ENCODE results near the gene EMILIN1.

EMILIN1 gene

GRCh38 chr2:27049422-27050280, 28.8 kb upstream of the EMILIN1 start:
- peak overlapping the region; percentile 63 for H3K4me3 ChIP-seq (replicated peaks; ENCODE audit: low read depth, low read length)
- no peak for DNase-seq (ENCODE audit: extremely low read depth, low read depth)
- TF ChIP-seq CTCF (IDR thresholded peaks at IDR 0.05; ENCODE audit: low read depth, low read length, missing control alignments), result no peak

- DNase-seq (ENCODE audit: extremely low read depth, low read depth), result peak; percentile 91
- peak overlapping the region; percentile 87 for H3K4me3 ChIP-seq (replicated peaks; ENCODE audit: low read depth, low read length)
- TF ChIP-seq CTCF (IDR thresholded peaks at IDR 0.05; ENCODE audit: low read depth, low read length, missing control alignments), result peak; percentile 33
Observed at GRCh38 chr2:27050281-27050995, 28.0 kb upstream of the EMILIN1 start.

GRCh38 chr2:27050996-27051901, 27.2 kb upstream of the EMILIN1 start, which contains the start of gene AGBL5:
AGBL5 (plus strand) TSS chr2:27051668; CDS start chr2:27052959, 1,291 bp downstream.
- H3K4me3 ChIP-seq (replicated peaks; ENCODE audit: low read depth, low read length), result peak within 1 kb of the TSS; percentile 87
- no peak for TF ChIP-seq CTCF (IDR thresholded peaks at IDR 0.05; ENCODE audit: low read depth, low read length, missing control alignments)
- peak; percentile 85 for DNase-seq (ENCODE audit: extremely low read depth, low read depth)

GRCh38 chr2:27051902-27052645, 26.3 kb upstream of the EMILIN1 start:
- H3K4me3 ChIP-seq (replicated peaks; ENCODE audit: low read depth, low read length), result peak overlapping the region; percentile 87
- no peak for TF ChIP-seq CTCF (IDR thresholded peaks at IDR 0.05; ENCODE audit: low read depth, low read length, missing control alignments)
- no peak for DNase-seq (ENCODE audit: extremely low read depth, low read depth)

- H3K4me3 ChIP-seq (replicated peaks; ENCODE audit: low read depth, low read length), result no peak overlapping the region
- no peak for TF ChIP-seq CTCF (IDR thresholded peaks at IDR 0.05; ENCODE audit: low read depth, low read length, missing control alignments)
- DNase-seq (ENCODE audit: extremely low read depth, low read depth), result no peak
Observed at GRCh38 chr2:27053321-27053720, 25.1 kb upstream of the EMILIN1 start.

GRCh38 chr2:27053776-27054175, 24.6 kb upstream of the EMILIN1 start:
- no peak for DNase-seq (ENCODE audit: extremely low read depth, low read depth)
- H3K4me3 ChIP-seq (replicated peaks; ENCODE audit: low read depth, low read length), result no peak overlapping the region

More at GRCh38 chr2:27053776-27054175, 24.6 kb upstream of the EMILIN1 start:
- no peak for TF ChIP-seq CTCF (IDR thresholded peaks at IDR 0.05; ENCODE audit: low read depth, low read length, missing control alignments)

Measured in HFF-Myc (cell line).